K562 (cell line): ENCODE measurements around the gene C1GALT1C1L. TPM values are rescaled to one million over a fixed set of nuclear protein-coding genes. Genes with fewer than 3 reads are reported as not detected.

Experiments used
- ATAC-seq: fragments of 200-7000 bp; cut with Tn5 transposase; 3 replicates; pipeline ENCODE4 v1.9.1; 2020; ENCODE audit warnings: moderate library complexity
- BruUV-seq: library from RNA; stranded (reverse); fragments of 400-500 nt; replicated peaks from 2 replicates; lab custom pipeline; 2021; lab: Mats Ljungman, UMichigan
- CTCF ChIA-PET: fragments of 300-600 bp; formaldehyde crosslinking; extraction: SDS; loops from one replicate; lab custom pipeline; 2021; ENCODE audit warnings: low intra/inter-chr PET ratio; lab: Yijun Ruan, JAX
- POLR2A ChIA-PET: fragments of 300-600, 350-650 bp; sonication (Branson Sonifier 250); formaldehyde crosslinking; extraction: SDS; loops from one replicate; lab custom pipeline; 2021; ENCODE audit warnings: antibody characterized with exemption, inconsistent platforms; lab: Yijun Ruan, JAX
- DNase-seq, 4 experiments: peaks; one replicate each; pipeline versions ENCODE4 v3.0.0 to v3.0.0-alpha.2; 2011 to 2018; ENCODE audit warnings: low spot score in 3 of 4, mixed read lengths in 3 of 4; ENCODE audit errors: extremely low read depth in 1 of 4
- FAIRE-seq: peaks from 2 replicates; lab custom pipeline; 2011; peaks lifted over from hg19 to GRCh38; lab: Jason Lieb, UNC
- H2AFZ ChIP-seq: 2 replicates; pipeline ENCODE4 v1.6.0; 2011; ENCODE audit warnings: low read depth, low read length, control low read depth, inconsistent platforms
- H3K27ac ChIP-seq: fragments of 200-600 bp; 3 replicates; pipeline ENCODE4 v1.8.0; 2011; ENCODE audit warnings: low read depth, mild to moderate bottlenecking, control low read depth, inconsistent platforms, low read length, moderate library complexity, mixed read lengths; ENCODE audit errors: extremely low read depth
- H3K27me3 ChIP-seq, 2 experiments: fragments of 300-600 bp in 1 of 2; 2 replicates in 1 of 2; 3 replicates in 1 of 2; pipeline versions ENCODE4 v1.6.0 to v1.8.0; 2011; ENCODE audit warnings: inconsistent platforms in 2 of 2, low read length in 2 of 2, mild to moderate bottlenecking in 1 of 2, mixed read lengths in 1 of 2, moderate library complexity in 1 of 2; ENCODE audit not compliant: control insufficient read depth in 2 of 2, insufficient read depth in 2 of 2
- H3K36me3 ChIP-seq: fragments of 300-600 bp; 3 replicates; pipeline ENCODE4 v1.8.0; 2011; ENCODE audit warnings: mild to moderate bottlenecking, low read length, inconsistent platforms; ENCODE audit not compliant: control insufficient read depth, insufficient read depth
- H3K4me1 ChIP-seq, 2 experiments: fragments of 200-600 bp in 1 of 2; replicated peaks in 1 of 2; 2 replicates in 1 of 2; 3 replicates in 1 of 2; pipeline versions ENCODE4 v1.5.1 to v1.8.0; 2011; ENCODE audit warnings: inconsistent platforms in 2 of 2, low read length in 2 of 2, mild to moderate bottlenecking in 1 of 2, mixed read lengths in 1 of 2, moderate library complexity in 1 of 2; ENCODE audit not compliant: control insufficient read depth in 2 of 2, insufficient read depth in 2 of 2
- H3K4me2 ChIP-seq: 2 replicates; pipeline ENCODE4 v1.6.1; 2011; ENCODE audit warnings: low read length, control low read depth, inconsistent platforms, mixed read lengths; ENCODE audit not compliant: insufficient read depth
- H3K4me3 ChIP-seq: fragments of 200-600 bp; sonication (generic), shearing (Covaris generic); 2 replicates; pipeline ENCODE4 v1.5.1; 2016; ENCODE audit warnings: control low read depth, inconsistent platforms
- H3K79me2 ChIP-seq: fragments of 200-600 bp; 3 replicates; pipeline ENCODE4 v1.8.0; 2011; ENCODE audit warnings: low read length, inconsistent platforms; ENCODE audit not compliant: control insufficient read depth, insufficient read depth
- H3K9ac ChIP-seq, 2 experiments: 2 replicates each; pipeline versions ENCODE4 v1.6.0 to v1.6.1; 2011; ENCODE audit warnings: low read depth in 2 of 2, low read length in 2 of 2, control low read depth in 1 of 2, inconsistent platforms in 1 of 2, mild to moderate bottlenecking in 1 of 2, mixed read lengths in 1 of 2; ENCODE audit not compliant: insufficient read depth in 1 of 2
- H3K9me1 ChIP-seq: one replicate; pipeline ENCODE4 v1.6.0; 2011; ENCODE audit warnings: inconsistent platforms, mild to moderate bottlenecking, low read length, moderate library complexity; ENCODE audit not compliant: control insufficient read depth, insufficient read depth
- H3K9me3 ChIP-seq: replicated peaks from 2 replicates; pipeline ENCODE4 v1.5.1; 2011; ENCODE audit warnings: low read depth, low read length, inconsistent platforms; ENCODE audit not compliant: control insufficient read depth, insufficient read depth
- H4K20me1 ChIP-seq: replicated peaks from 2 replicates; pipeline ENCODE4 v1.6.1; 2011; ENCODE audit warnings: low read length, inconsistent platforms, mixed read lengths; ENCODE audit not compliant: control insufficient read depth, insufficient read depth
- HMG20B ChIP-seq: fragments of 250-450 bp; sonication (Bioruptor Pico); IDR thresholded peaks from 2 replicates; pipeline ENCODE4 v1.5.0; 2021; ENCODE audit warnings: mild to moderate bottlenecking
- NFE2L1 ChIP-seq: fragments of 450-650 bp; IDR thresholded peaks from 2 replicates; pipeline ENCODE4 v1.6.1; 2016; ENCODE audit warnings: missing genetic modification characterization, low read depth, mild to moderate bottlenecking, missing compliant biosample characterization, moderate library complexity, borderline replicate concordance
- RHOXF2B ChIP-seq: fragments of 250-450 bp; sonication (Bioruptor Pico); conservative IDR thresholded peaks from 2 replicates; pipeline ENCODE4 v1.5.1; 2021
- TCFL5 ChIP-seq: fragments of 250-450 bp; sonication (Bioruptor Pico); conservative IDR thresholded peaks from 2 replicates; pipeline ENCODE4 v1.6.1; 2021; ENCODE audit warnings: mild to moderate bottlenecking, moderate library complexity, matching md5 sums
- WHSC1 ChIP-seq: IDR thresholded peaks from one replicate; pipeline ENCODE4 v1.6.1; 2012; ENCODE audit warnings: low read length, control low read depth, inconsistent platforms
- in situ Hi-C: fragments of 300-500 bp; cut with MboI; formaldehyde crosslinking; loops from 4 replicates; pipeline ENCODE4 v1.15.0; 2018; ENCODE audit warnings: inconsistent platforms, mixed read lengths
- intact Hi-C: fragments of 100-400 bp; cut with micrococcal nuclease; formaldehyde crosslinking; loops from 2 replicates; pipeline ENCODE4 v1.14.2; 2022
- polyA plus RNA-seq, 8 experiments: library from polyadenylated mRNA; depleted of rRNA in 4 of 8; stranded (reverse) in 5 of 8; unstranded in 3 of 8; fragments of >200 nt; fragmentation: Nextera tagmentation in 2 of 8; fragmentation: Illumina TruSeq in 1 of 8; extraction: Ambion mirVana in 2 of 8; extraction: Trizol in 1 of 8; gene quantifications; 2 replicates each; pipeline versions ENCODE4 v1.2.1 to v1.2.3, GENCODE V29; 2011 to 2014; ENCODE audit warnings: inconsistent platforms in 1 of 8, missing spikeins in 1 of 8
- total RNA-seq, 7 experiments: library from RNA; depleted of rRNA in 6 of 7; stranded (reverse); fragments of >200 nt in 6 of 7; fragmentation: Illumina TruSeq in 2 of 7; extraction: Trizol in 2 of 7; gene quantifications; 2 replicates each; pipeline versions ENCODE4 v1.2.1 to v1.2.3, GENCODE V29; 2011 to 2021; ENCODE audit warnings: low replicate concordance in 1 of 7
- TF ChIP-seq, protein P1 (sequence below): fragments of 250-450 bp; sonication (Bioruptor Pico); IDR thresholded peaks from 2 replicates; pipeline ENCODE4 v1.5.1; 2021; ENCODE audit warnings: mild to moderate bottlenecking
- TF ChIP-seq, protein P2 (sequence below): fragments of 450-650 bp; IDR thresholded peaks from 2 replicates; pipeline ENCODE4 v1.7.1; 2018; ENCODE audit warnings: mild to moderate bottlenecking, low read depth; ENCODE audit not compliant: partially characterized antibody

C1GALT1C1L gene
- total and polyA plus RNA-seq, 9 of the 15 experiments (the other 6 are each of a cell fraction or from before 2014, with no cell fraction given) = 1.0 to 4.4 (median 1.9) TPM

DNA sequence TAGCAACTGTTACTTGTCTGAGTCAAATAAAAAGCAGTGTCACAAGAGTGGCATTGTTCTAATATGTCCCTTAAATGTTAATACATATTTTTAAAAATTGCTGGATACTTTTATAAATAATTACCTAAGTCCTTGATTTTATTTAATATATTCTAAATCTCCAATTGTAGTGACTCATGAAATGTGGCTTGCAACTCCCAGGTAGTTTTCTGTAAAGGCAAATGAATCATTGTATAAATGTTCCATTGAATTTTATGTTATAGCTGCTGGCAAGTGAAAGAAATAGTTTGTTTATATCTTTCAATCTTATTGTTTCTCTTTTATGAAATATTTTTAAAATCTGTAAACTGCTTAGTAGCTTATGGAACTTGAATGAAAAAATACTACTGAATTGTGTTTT lies 32.7 kb upstream of the C1GALT1C1L start:
- POLR2A ChIA-PET = no interaction called here
- CTCF ChIA-PET = no interaction called here

More for the DNA sequence above, 32.7 kb upstream of the C1GALT1C1L start:
- Histone ChIP-seq H3K4me3 (no peak overlapping the region), H3K4me1 (peaks cover 0 to 2% of the 10 kb centered on the region in 2 experiments; a peak in 1 of 5 replicates), H3K36me3 (no peaks in the 10 kb centered on the region), H4K20me1 (no peaks in the 10 kb centered on the region), H2AFZ (no peak overlapping the region), H3K27me3 (no peaks in the 10 kb centered on the region), H3K79me2 (no peaks in the 10 kb centered on the region), H3K9me1 (no peaks in the 10 kb centered on the region)
- DNase-seq (no peak), FAIRE-seq (no peak)
- BruUV-seq = no TSS peak
- intact Hi-C loops = no loop called here
- in situ Hi-C loops = no loop called here
- TF ChIP-seq, protein P1, sequence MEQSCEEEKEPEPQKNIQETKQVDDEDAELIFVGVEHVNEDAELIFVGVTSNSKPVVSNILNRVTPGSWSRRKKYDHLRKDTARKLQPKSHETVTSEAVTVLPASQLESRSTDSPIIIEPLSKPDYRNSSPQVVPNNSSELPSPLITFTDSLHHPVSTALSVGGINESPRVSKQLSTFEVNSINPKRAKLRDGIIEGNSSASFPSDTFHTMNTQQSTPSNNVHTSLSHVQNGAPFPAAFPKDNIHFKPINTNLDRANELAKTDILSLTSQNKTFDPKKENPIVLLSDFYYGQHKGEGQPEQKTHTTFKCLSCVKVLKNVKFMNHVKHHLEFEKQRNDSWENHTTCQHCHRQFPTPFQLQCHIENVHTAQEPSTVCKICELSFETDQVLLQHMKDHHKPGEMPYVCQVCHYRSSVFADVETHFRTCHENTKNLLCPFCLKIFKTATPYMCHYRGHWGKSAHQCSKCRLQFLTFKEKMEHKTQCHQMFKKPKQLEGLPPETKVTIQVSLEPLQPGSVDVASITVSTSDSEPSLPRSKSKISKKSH (CRISPR knock-in tag) = no peak
- no peak for TF ChIP-seq NFE2L1 (tag)
- no peak for TF ChIP-seq TCFL5
- no peak for TF ChIP-seq HMG20B
- TF ChIP-seq RHOXF2B (CRISPR knock-in tag) = no peak
- no peak for TF ChIP-seq WHSC1
- TF ChIP-seq, protein P2, sequence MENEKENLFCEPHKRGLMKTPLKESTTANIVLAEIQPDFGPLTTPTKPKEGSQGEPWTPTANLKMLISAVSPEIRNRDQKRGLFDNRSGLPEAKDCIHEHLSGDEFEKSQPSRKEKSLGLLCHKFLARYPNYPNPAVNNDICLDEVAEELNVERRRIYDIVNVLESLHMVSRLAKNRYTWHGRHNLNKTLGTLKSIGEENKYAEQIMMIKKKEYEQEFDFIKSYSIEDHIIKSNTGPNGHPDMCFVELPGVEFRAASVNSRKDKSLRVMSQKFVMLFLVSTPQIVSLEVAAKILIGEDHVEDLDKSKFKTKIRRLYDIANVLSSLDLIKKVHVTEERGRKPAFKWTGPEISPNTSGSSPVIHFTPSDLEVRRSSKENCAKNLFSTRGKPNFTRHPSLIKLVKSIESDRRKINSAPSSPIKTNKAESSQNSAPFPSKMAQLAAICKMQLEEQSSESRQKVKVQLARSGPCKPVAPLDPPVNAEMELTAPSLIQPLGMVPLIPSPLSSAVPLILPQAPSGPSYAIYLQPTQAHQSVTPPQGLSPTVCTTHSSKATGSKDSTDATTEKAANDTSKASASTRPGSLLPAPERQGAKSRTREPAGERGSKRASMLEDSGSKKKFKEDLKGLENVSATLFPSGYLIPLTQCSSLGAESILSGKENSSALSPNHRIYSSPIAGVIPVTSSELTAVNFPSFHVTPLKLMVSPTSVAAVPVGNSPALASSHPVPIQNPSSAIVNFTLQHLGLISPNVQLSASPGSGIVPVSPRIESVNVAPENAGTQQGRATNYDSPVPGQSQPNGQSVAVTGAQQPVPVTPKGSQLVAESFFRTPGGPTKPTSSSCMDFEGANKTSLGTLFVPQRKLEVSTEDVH = no peak
- TF ChIP-seq, all 486 proteins: peak for 0
- no peak for ATAC-seq
- Histone ChIP-seq H3K9ac (no peak overlapping the region), H3K27ac (no peak overlapping the region), H3K4me2 (no peak overlapping the region), H3K9me3 (no peaks in the 10 kb centered on the region)
